ENCODE data around the gene RHOT2. TPM values are rescaled to one million over a fixed set of nuclear protein-coding genes. Genes with fewer than 3 reads are reported as not detected.
A peak's percentile ranks its signal among the peaks of the same experiment; 100 is the strongest.

Gene RHOT2
- total and polyA plus RNA-seq, 9 of the 15 experiments (the other 6 are each of a cell fraction or from before 2014, with no cell fraction given) = 5.0 to 373 (median 112) TPM

- TF ChIP-seq ZNF318 (IDR thresholded peaks at IDR 0.05; ENCODE audit: borderline replicate concordance in 1 of 2, low read depth in 1 of 2) = no peak
- peak; percentile 4 for TF ChIP-seq FIP1L1 (IDR thresholded peaks at IDR 0.05; ENCODE audit: low read depth, low read length, poor library complexity, severe bottlenecking)
Measured at GRCh38 chr16:634051-634670, 33.8 kb upstream of the RHOT2 start (continued).

All from K562 (cell line).